Brain microvascular endothelial cell (primary cell): Measurements from ENCODE around the gene ITGA2.

Source experiments
- DNase-seq: peaks from one replicate; pipeline ENCODE4 v3.0.0-alpha.2; 2020
- H3K27ac ChIP-seq: fragments of 250-450 bp; sonication (Bioruptor Pico); 2 replicates; pipeline ENCODE4 v1.5.1; 2020; ENCODE audit warnings: mild to moderate bottlenecking, moderate library complexity
- H3K27me3 ChIP-seq: fragments of 250-450 bp; sonication (Bioruptor Pico); replicated peaks from 2 replicates; pipeline ENCODE4 v1.5.1; 2020; ENCODE audit warnings: mild to moderate bottlenecking
- H3K36me3 ChIP-seq: fragments of 250-450 bp; sonication (Bioruptor Pico); replicated peaks from 2 replicates; pipeline ENCODE4 v1.5.1; 2020; ENCODE audit warnings: mild to moderate bottlenecking
- H3K4me3 ChIP-seq: 2 replicates; pipeline ENCODE4 v1.5.1; 2011; ENCODE audit warnings: low read depth, mild to moderate bottlenecking, control low read depth, low read length, moderate library complexity
- CTCF ChIP-seq: IDR thresholded peaks from 2 replicates; pipeline ENCODE4 v1.5.1; 2011; ENCODE audit warnings: low read depth, mild to moderate bottlenecking, moderate library complexity, low read length, control low read depth, inconsistent platforms; ENCODE audit errors: missing control alignments
- in situ Hi-C: cut with HindIII; loops from 2 replicates; pipeline ENCODE4 v1.10.0; 2017; ENCODE audit warnings: low sequenced_read_pairs, low pct_ligation_motif_present

Gene ITGA2

GRCh38 chr5:53003144-53003543 lies 14.0 kb downstream of the ITGA2 start:
- Histone ChIP-seq H3K36me3 (peaks cover 3% of the 10 kb centered on the region), H3K27me3 (no peaks in the 10 kb centered on the region), H3K4me3 (no peak overlapping the region), H3K27ac (no peak overlapping the region)
- DNase-seq, result no peak
- in situ Hi-C loops, result no loop called here
- TF ChIP-seq CTCF, result no peak

GRCh38 chr5:53006911-53007890 lies 18.0 kb downstream of the ITGA2 start:
- H3K36me3 ChIP-seq, result no peaks in the 10 kb centered on the region
- no peak for TF ChIP-seq CTCF
- H3K27ac ChIP-seq, result peak overlapping the region; percentile 89
- no peaks in the 10 kb centered on the region for H3K27me3 ChIP-seq
- in situ Hi-C loops, result no loop called here
- no peak overlapping the region for H3K4me3 ChIP-seq
- no peak for DNase-seq

- H3K36me3 ChIP-seq, result no peaks in the 10 kb centered on the region
- H3K27ac ChIP-seq, result peak overlapping the region; percentile 89
- no peaks in the 10 kb centered on the region for H3K27me3 ChIP-seq
- in situ Hi-C loops, result no loop called here
- TF ChIP-seq CTCF, result no peak
- no peak overlapping the region for H3K4me3 ChIP-seq
- peak; percentile 82 for DNase-seq
These were observed 19.6 kb downstream of the ITGA2 start for GRCh38 chr5:53008751-53009150.

GRCh38 chr5:53009816-53010215 lies 20.7 kb downstream of the ITGA2 start:
- no peak for DNase-seq
- no peak for TF ChIP-seq CTCF
- in situ Hi-C loops, result no loop called here
- no peak overlapping the region for H3K27ac ChIP-seq
- no peaks in the 10 kb centered on the region for H3K27me3 ChIP-seq
- no peak overlapping the region for H3K4me3 ChIP-seq
- H3K36me3 ChIP-seq, result no peaks in the 10 kb centered on the region

- no peaks in the 10 kb centered on the region for H3K36me3 ChIP-seq
- TF ChIP-seq CTCF, result peak; percentile 7
- no peak overlapping the region for H3K4me3 ChIP-seq
- in situ Hi-C loops, result no loop called here
- no peak overlapping the region for H3K27ac ChIP-seq
- H3K27me3 ChIP-seq, result no peaks in the 10 kb centered on the region
- DNase-seq, result no peak
These were observed 21.7 kb downstream of the ITGA2 start for GRCh38 chr5:53010814-53011213.
